Tibial nerve (tissue), 4 donors: ENCODE results near the gene PAX6. TPM values are rescaled to one million over a fixed set of nuclear protein-coding genes. Genes with fewer than 3 reads are reported as not detected.
"Not testable (repeated sequence)": the region's sequence is repeated elsewhere in the genome, so short reads cannot be mapped to it uniquely, and the experiment has no call there.

Experiments used
- DNase-seq, 2 donors: peaks; one replicate each; pipeline ENCODE4 v3.0.0-alpha.2; 2019; ENCODE audit warnings: low spot score in 2 of 2
- H3K27ac ChIP-seq, 4 donors: fragments of 200-600 bp; sonication (generic) in 3 of 4; one replicate each; pipeline ENCODE4 v1.5.1; 2017 to 2019; ENCODE audit warnings: mild to moderate bottlenecking in 1 of 4
- H3K27me3 ChIP-seq, 2 donors: fragments of 200-600 bp; sonication (generic) in 1 of 2; one replicate each; pipeline versions ENCODE4 v1.5.1 to v1.6.0; 2017 to 2019
- H3K36me3 ChIP-seq, 3 donors: fragments of 200-600 bp; sonication (generic); one replicate each; pipeline ENCODE4 v1.5.1; 2018 to 2019
- H3K4me1 ChIP-seq, 4 donors: fragments of 200-600 bp; sonication (generic) in 3 of 4; one replicate each; pipeline ENCODE4 v1.5.1; 2017 to 2019
- H3K4me3 ChIP-seq, 4 donors: fragments of 200-600 bp; sonication (generic) in 3 of 4; one replicate each; pipeline ENCODE4 v1.5.1; 2017 to 2019; ENCODE audit warnings: mild to moderate bottlenecking in 1 of 4, moderate library complexity in 1 of 4
- H3K9me3 ChIP-seq, 4 donors: fragments of 200-600 bp; sonication (generic) in 3 of 4; one replicate each; pipeline ENCODE4 v1.5.1; 2017 to 2019
- CTCF ChIP-seq, 5 experiments: fragments of 200-600 bp in 3 of 5; fragments of 450-650 bp in 2 of 5; sonication (generic) in 3 of 5; IDR thresholded peaks; one replicate each; pipeline ENCODE4 v1.5.1; 2016 to 2019; ENCODE audit warnings: antibody characterized with exemption in 5 of 5, mild to moderate bottlenecking in 3 of 5, moderate library complexity in 2 of 5
- EP300 ChIP-seq, 2 donors: sonication (generic); formaldehyde crosslinking; IDR thresholded peaks; one replicate each; pipeline ENCODE4 v1.6.1; 2017; ENCODE audit warnings: antibody characterized with exemption in 2 of 2, mild to moderate bottlenecking in 1 of 2
- POLR2A ChIP-seq, 2 donors: fragments of 450-650 bp; IDR thresholded peaks; one replicate each; pipeline ENCODE4 v1.6.1; 2017; ENCODE audit warnings: antibody characterized with exemption in 2 of 2, mild to moderate bottlenecking in 2 of 2, moderate library complexity in 2 of 2
- WGBS, 2 donors: methylation state at CpG; one replicate each; pipeline ENCODE4 v1.1.5; 2018; 5-methylcytosine and 5-hydroxymethylcytosine counted together
- total RNA-seq, 4 donors: library from RNA; depleted of rRNA; stranded (reverse); fragments of >200 nt; gene quantifications; one replicate each; pipeline ENCODE4 v1.1.0, GENCODE V29; 2016

The PAX6 gene
- total RNA-seq, 4 donors from 2014 or later, result not detected

- TF ChIP-seq CTCF (IDR thresholded peaks at IDR 0.05), result no peak
- TF ChIP-seq EP300 (IDR thresholded peaks at IDR 0.05), result no peak
- no peak for TF ChIP-seq POLR2A (IDR thresholded peaks at IDR 0.05)
- Histone ChIP-seq H3K27ac (no peak overlapping the region), H3K27me3 (peaks cover 0 to 2% of the 10 kb centered on the region in 2 donors), H3K4me1 (no peaks in the 10 kb centered on the region), H3K36me3 (no peaks in the 10 kb centered on the region), H3K9me3 (no peaks in the 10 kb centered on the region), H3K4me3 (no peak overlapping the region)
- no peak for DNase-seq
- WGBS, 2 donors, result 87 to 91% methylated on average over 1 of the region's 1 CpG
Measured at GRCh38 chr11:31761636-31762035, 49.5 kb downstream of the PAX6 start.

GRCh38 chr11:31757260-31757835, 53.8 kb downstream of the PAX6 start:
- Histone ChIP-seq H3K9me3 (no peaks in the 10 kb centered on the region), H3K4me3 (no peak overlapping the region), H3K27me3 (no peaks in the 10 kb centered on the region), H3K36me3 (no peaks in the 10 kb centered on the region), H3K4me1 (no peaks in the 10 kb centered on the region), H3K27ac (no peak overlapping the region)
- WGBS, 2 donors, result 42 to 43% methylated on average over 3 of the region's 3 CpGs
- no peak for DNase-seq
- no peak for TF ChIP-seq CTCF (IDR thresholded peaks at IDR 0.05)
- TF ChIP-seq EP300 (IDR thresholded peaks at IDR 0.05), result no peak
- no peak for TF ChIP-seq POLR2A (IDR thresholded peaks at IDR 0.05)

DNA sequence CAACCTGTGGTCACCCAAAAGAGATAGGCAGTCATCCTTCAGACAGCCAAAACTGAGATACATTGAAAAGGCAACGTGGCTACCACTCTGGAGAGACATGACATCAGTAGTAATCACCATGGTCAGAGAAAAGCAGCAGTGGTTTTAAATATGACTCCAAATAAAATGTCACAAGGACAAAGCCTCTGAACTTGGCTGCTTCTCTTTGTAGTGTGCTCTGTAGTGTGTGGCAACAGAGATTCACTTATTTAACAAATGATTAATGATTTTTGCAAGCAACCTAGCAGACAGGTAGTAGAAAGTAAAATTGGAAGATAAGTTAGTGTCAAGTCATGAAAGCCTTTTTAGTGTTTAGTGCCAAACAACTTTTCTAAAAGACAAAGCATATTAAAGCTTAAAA, 63.5 kb downstream of the PAX6 start:
- no peaks in the 10 kb centered on the region for H3K27me3 ChIP-seq
- H3K4me3 ChIP-seq, result no peak overlapping the region
- H3K9me3 ChIP-seq, result peaks cover 0 to under 1% (median 0%) of the 10 kb centered on the region in 4 donors
- no peak for DNase-seq
- TF ChIP-seq CTCF (IDR thresholded peaks at IDR 0.05), result no peak
- no peak for TF ChIP-seq POLR2A (IDR thresholded peaks at IDR 0.05)
- TF ChIP-seq EP300 (IDR thresholded peaks at IDR 0.05), result no peak
- no peak overlapping the region for H3K27ac ChIP-seq
- no peaks in the 10 kb centered on the region for H3K4me1 ChIP-seq
- no peaks in the 10 kb centered on the region for H3K36me3 ChIP-seq
- 33 to 52% methylated on average over 1 of the region's 1 CpG for WGBS, 2 donors

DNA sequence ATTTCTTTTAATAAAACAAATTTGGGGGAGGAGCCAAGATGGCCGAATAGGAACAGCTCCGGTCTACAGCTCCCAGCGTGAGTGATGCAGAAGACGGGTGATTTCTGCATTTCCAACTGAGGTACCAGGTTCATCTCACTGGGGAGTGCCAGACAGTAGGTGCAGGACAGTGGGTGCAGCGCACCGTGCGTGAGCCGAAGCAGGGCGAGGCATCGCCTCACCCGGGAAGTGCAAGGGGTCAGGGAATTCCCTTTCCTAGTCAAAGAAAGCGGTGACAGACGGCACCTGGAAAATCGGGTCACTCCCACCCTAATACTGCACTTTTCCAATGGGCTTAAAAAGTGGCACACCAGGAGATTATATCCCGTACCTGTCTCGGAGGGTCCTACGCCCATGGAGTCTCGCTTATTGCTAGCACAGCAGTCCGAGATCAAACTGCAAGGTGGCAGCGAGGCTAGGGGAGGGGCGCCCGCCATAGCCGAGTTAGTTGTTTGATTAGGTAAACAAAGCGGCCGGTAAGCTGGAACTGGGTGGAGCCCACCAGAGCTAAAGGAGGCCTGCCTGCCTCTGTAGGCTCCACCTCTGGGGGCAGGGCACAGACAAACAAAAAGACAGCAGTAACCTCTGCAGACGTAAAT, 70.3 kb downstream of the PAX6 start:
- H3K4me1 ChIP-seq, H3K4me3 ChIP-seq, H3K36me3 ChIP-seq, DNase-seq, H3K27me3 ChIP-seq, H3K27ac ChIP-seq: not testable (repeated sequence)
- peaks cover 0 to 32% (median 0%) of the 10 kb centered on the region in 4 donors for H3K9me3 ChIP-seq
- 94 to 95% methylated on average over 26 of the region's 26 CpGs for WGBS, 2 donors

DNA sequence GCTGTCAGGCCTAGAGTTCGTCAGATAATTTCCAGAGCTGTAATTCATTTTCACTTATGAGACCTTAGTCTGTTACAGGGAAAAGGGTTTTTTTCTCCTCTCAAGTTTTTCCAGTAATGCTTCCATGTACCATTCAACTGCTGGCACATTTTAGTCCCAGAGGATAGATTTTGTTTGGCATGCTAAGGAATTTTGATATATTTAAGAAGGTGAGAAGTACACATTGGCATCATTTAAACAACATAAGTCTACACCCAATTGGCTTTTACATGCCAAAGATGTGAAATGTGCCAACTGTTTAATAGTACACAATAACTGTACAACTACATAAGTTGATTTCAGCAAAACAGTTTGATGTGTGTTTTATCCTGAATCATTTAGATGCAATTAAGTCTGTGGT, 71.0 kb downstream of the PAX6 start:
- peaks cover 0 to 7% (median 0%) of the 10 kb centered on the region in 3 donors for H3K36me3 ChIP-seq
- WGBS, 2 donors, result 76 to 82% methylated on average over 1 of the region's 1 CpG
- TF ChIP-seq POLR2A (IDR thresholded peaks at IDR 0.05), result no peak
- TF ChIP-seq EP300 (IDR thresholded peaks at IDR 0.05), result no peak
- no peak for TF ChIP-seq CTCF (IDR thresholded peaks at IDR 0.05)
- no peaks in the 10 kb centered on the region for H3K4me1 ChIP-seq
- no peaks in the 10 kb centered on the region for H3K27me3 ChIP-seq
- peaks cover 0 to 38% (median 0%) of the 10 kb centered on the region in 4 donors for H3K9me3 ChIP-seq
- no peak overlapping the region for H3K4me3 ChIP-seq
- DNase-seq, result no peak
- no peak overlapping the region for H3K27ac ChIP-seq
